Left forelimb (tissue), 1 donor: ENCODE results near the gene GALNS.
"Not testable (repeated sequence)": the region's sequence is repeated elsewhere in the genome, so short reads cannot be mapped to it uniquely, and the experiment has no call there.

Source experiments
- DNase-seq: peaks from one replicate; pipeline ENCODE4 v3.0.0-alpha.2; 2018; ENCODE audit warnings: low spot score

The GALNS gene, protein sequence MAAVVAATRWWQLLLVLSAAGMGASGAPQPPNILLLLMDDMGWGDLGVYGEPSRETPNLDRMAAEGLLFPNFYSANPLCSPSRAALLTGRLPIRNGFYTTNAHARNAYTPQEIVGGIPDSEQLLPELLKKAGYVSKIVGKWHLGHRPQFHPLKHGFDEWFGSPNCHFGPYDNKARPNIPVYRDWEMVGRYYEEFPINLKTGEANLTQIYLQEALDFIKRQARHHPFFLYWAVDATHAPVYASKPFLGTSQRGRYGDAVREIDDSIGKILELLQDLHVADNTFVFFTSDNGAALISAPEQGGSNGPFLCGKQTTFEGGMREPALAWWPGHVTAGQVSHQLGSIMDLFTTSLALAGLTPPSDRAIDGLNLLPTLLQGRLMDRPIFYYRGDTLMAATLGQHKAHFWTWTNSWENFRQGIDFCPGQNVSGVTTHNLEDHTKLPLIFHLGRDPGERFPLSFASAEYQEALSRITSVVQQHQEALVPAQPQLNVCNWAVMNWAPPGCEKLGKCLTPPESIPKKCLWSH

DNA sequence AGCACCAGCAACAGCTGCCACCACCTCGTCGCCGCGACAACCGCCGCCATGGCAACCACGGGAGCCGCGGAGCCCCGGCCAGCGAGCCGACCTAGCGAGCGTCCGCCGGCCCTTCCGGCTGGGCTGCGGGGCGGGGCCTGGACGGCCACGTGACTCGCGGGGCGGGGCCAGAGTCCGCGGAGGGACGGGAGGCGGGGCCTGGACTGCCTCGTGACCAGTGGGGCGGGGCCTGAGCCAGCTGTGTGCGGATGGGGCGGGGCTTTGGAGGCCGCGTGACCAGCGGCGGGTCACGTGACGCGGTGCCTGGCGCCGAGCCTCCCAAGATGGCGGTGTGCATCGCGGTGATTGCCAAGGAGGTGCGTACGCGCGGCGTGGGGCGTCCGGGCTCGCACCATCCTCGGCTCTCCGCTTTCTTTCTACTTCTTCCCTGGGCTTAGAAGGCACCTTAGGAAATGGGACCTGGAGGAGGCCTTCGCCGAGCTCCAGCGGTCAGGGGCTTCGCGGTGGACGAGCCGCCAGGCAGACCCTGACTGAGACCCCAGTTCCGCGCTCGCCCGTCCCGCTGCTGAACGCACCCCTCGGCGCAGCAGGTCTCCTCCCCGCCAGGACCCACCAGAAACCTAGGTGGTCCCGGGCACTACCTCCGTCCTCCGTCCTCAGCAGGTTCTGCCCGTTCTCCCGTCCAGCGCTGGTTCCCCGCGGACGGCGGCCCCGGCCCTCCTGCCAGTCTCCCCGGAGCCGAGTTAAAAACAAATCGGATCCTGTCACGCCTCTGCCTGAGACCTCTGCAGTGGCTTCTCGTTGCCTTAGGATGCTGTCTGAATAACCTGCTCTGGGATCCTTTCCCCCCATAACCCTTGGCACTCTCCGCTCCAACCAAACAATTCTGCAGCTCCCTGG lies at the start of gene GALNS, which contains the start of gene TRAPPC2L:
Gene GALNS, minus strand, starts transcription at position 120 of the 900 bp plus-strand sequence. Its CDS starts 70 bp downstream, at position 50.
Gene TRAPPC2L, plus strand, starts transcription at position 300 of the 900 bp plus-strand sequence. Its CDS starts 24 bp downstream, at position 324.
- DNase-seq: peak; percentile 100

DNA sequence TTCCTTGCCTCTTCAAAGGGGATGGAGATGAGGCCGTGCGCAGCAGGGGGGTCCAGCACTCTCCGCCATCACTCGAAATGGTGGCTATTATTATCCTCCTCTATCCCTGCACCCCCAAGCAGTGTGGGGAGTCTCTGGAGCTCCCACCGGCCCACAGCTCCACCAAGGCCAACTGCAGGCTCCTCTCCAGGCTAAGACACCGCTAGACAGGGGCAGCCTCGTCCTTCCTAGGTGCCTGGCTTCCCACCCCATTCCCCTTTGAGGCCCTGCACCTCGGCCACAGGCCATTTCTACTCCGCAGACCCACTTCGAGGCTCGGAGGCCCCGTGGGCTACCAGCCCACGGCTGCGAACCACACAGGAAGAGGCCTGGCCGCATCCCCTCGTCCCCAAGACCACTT lies 49.3 kb upstream of the GALNS start:
- DNase-seq: no peak

DNA sequence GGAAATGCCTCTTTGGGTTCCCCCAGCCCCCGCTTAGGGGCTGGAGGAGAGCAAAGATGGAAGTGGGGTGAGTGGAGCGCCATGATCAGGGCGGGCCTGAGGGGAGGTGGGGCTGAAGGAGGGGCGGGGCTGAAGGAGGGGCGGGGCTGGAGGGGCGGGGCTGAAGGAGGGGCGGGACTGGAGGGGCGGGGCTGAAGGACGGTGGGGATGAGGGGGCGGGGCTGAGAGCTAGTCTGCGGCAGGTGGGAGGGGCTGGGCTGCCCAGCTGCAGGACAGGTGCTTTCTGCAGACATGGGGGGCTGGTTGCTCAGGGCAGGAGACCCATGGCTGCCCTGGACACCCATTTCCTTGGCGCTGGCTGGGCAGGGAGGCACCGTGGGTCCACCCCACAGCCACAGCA lies 48.8 kb upstream of the GALNS start:
- no peak for DNase-seq

- no peak for DNase-seq
Observed at GRCh38 chr16:88904676-88905365, 48.1 kb upstream of the GALNS start.

- DNase-seq: no peak
Observed at GRCh38 chr16:88903267-88903666, 46.5 kb upstream of the GALNS start.

DNA sequence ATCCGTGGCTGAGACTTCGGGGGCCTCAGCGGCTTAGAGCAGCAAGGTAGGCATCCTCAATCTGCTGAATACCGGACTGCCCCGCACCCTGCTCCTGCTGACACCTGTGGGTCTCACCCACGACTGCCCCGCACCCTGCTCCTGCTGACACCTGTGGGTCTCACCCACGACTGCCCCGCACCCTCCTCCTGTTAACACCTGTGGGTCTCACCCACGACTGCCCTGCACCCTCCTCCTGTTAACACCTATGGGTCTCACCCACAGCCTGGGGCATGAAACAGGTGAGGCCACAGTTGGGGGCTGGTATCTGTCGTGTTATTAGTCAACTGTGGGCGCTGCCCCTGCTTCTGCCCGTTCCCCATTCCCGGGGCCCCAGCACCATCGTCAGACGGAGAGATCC lies 46.0 kb upstream of the GALNS start:
- no peak for DNase-seq

DNA sequence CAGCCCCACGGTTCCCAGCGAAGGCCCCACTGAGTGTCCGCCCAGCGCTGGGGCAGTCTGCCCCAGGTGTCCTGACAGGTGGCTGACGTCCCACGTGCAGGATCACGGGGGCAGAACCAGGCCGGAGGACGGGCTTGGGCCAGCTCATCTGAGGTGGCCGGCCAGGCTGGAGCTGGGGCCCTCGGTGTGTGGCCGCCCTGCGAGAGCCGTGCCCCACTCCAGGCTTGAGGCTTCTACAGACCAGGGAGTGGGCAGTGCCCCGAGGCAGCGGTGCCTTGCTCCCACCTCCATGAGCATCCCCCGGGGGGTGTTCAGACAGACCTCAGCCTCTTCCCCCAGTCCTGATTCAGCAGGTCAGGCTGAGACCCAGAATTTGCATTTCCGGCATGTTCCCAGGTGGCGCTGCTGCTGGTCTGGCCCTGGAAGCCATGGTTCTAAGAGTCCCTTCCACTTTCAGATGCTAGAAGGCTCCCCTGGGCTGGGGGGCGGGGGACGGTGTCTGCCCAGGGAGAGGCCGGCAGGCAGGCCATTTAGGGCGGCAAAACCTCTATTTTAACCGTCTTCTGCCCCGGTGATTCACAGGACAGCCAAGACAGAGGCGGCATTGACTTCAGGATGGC lies 45.1 kb upstream of the GALNS start:
- no peak for DNase-seq

GRCh38 chr16:88900662-88901052 lies 43.9 kb upstream of the GALNS start:
- DNase-seq: no peak

GRCh38 chr16:88899901-88900661 lies 43.3 kb upstream of the GALNS start:
- no peak for DNase-seq

DNA sequence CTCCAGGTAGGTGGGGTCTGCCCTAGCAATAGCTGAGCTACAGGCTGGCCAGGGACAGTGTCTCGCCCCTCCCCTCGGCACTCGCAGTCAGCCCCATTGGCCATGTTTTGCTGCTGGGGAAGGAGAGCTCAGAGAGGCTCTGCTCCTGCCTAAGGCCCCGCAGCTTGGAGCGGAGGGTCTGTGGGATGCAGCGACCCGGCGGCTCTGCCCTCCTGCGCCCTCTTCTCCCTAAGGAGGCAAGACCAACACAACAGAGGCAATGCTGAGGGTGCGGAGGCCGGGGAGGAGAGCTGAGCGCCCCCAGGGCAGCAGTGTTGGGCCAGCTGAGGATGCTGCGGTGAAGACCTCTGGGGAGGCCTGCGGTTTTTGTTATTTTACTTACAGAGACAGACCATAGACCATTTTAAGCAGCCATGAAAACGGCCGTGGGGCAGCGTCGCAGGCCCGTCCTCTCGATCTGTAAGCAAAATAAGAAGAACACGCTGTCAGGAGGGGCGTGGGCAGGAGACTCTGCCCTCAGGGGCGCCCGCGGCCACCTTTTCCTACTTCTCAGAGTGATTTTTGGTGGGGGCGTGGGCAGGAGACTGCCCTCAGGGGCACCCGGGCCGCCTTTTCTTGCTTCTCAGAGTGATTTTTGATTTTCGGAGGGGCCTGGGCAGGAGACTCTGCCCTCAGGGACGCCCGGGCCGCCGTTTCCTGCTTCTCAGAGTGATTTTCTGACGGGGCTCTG lies 41.1 kb upstream of the GALNS start:
- DNase-seq: no peak

GRCh38 chr16:88896238-88897070 lies 39.7 kb upstream of the GALNS start:
- no peak for DNase-seq

DNA sequence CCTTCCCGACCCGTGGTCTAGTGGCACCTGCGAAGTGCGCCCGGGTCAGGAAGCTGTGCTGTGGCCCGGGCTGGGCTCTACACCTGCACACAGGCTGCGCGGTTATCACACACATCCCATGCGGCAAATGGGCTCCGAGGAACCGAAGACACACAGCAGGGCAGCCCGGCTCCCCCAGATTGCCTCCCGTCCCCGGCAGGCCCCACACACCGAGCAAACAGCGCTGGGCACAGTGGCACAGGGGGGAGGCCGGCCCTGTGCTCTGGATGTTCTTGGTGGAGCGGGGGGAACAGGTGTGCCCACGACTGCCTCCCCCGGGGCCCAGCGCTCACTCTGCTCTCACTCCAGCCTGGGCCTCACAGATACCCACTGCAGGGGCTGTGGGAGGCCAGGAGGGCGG lies 38.6 kb upstream of the GALNS start:
- DNase-seq: no peak

GRCh38 chr16:88894681-88895300 lies 38.0 kb upstream of the GALNS start:
- DNase-seq: no peak

GRCh38 chr16:88894266-88894665 lies 37.5 kb upstream of the GALNS start:
- not testable (repeated sequence) for DNase-seq

DNA sequence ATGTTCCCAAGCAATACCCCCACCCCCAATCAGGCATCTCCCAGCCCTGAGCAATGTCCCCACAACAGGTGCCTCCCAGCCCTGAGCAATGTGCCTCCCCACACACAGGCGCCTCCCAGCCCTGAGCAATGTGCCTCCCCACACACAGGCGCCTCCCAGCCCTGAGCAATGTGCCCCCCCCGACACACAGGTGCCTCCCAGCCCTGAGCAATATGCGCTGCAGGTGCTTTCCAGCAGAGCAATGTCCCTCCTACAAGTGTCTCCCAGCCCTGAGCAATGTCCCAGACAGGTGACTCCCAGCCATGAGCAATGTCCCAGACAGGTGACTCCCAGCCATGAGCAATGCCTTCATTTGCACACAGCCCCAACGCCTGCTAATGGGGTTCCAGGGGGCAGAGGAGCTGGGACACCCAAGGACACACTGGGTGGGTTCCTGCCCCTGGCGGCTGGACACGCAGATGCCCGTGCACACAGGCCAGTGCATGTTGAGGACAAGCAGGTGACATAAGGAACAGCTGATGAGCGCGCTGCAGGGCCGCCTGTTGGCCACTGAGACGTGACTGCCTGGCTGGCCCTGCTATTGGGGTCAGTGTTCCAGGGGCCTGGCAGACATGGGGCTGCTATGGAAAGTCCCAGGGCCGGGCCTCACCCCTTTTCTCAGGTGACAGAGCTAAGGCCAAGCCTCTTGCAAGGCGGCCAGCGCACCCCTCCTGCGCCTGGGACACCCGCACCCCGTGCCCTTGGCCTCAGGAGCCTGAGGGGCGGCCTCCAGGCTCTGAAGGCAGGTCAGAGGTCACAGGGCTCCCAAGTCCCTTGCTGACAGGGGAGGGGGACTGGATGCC lies 36.6 kb upstream of the GALNS start:
- no peak for DNase-seq

DNA sequence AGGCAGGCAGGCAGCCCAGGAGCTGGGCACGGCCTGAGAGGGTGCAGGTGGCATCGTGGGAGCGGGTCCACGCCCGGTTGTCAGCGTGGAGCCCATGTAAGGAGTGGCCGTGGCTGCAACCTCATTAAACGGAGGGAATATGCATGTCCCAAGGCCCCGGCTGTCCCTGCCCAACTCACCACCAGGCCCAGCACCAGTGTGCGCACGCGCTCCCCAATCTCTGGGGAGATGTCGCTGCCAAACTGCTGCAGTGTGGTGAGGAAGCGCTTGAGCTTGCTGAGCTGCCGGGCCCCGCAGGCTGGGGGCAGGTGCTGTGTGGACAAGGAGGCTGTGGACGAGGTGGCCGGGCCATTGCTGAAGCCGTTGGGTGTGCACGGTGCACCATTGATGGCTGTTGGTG lies 35.3 kb upstream of the GALNS start:
- DNase-seq: no peak

DNA sequence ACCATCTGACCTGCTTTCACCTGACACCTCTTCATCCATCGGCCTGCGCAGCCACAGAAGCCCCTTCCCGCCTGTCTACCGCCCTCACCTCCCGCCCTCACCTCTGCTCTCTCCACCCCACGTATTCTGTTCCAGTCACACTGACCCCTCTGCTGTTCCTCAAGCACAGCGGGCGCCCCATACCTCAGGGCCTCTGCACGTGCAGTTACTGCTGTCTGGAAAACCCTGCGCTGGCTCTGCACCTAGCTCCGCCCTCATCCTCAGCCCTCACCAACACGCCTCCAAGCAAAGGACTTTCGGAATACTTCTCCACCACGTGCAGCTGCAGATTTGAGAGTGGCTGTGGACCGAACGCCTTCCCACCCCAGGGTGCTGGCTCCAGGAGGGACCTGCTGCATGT lies 34.3 kb upstream of the GALNS start:
- DNase-seq: no peak
